Loucy (cell line): Measurements from ENCODE around the gene WDR33.
"Not testable (repeated sequence)": the region's sequence is repeated elsewhere in the genome, so short reads cannot be mapped to it uniquely, and the experiment has no call there.

Experiments
- H2AFZ ChIP-seq: fragments of 200-600 bp; sonication (generic); 2 replicates; pipeline ENCODE4 v1.6.0; 2016; ENCODE audit warnings: antibody characterized with exemption, mild to moderate bottlenecking, low read length, moderate library complexity
- H3F3A ChIP-seq: fragments of 200-600 bp; 2 replicates; pipeline ENCODE4 v1.6.0; 2016; ENCODE audit warnings: antibody characterized with exemption, low read depth, mild to moderate bottlenecking
- H3K27me3 ChIP-seq: fragments of 200-600 bp; sonication (generic); 2 replicates; pipeline ENCODE4 v1.6.1; 2014; ENCODE audit warnings: low read length, mild to moderate bottlenecking; ENCODE audit not compliant: insufficient read depth, poor library complexity, severe bottlenecking
- H3K36me3 ChIP-seq: fragments of 200-600 bp; sonication (generic); 2 replicates; pipeline ENCODE4 v1.6.1; 2016; ENCODE audit warnings: low read length; ENCODE audit not compliant: insufficient read depth
- H3K4me1 ChIP-seq: fragments of 200-600 bp; sonication (generic); 2 replicates; pipeline ENCODE4 v1.5.1; 2014; ENCODE audit warnings: low read length, mild to moderate bottlenecking; ENCODE audit not compliant: insufficient read depth, poor library complexity, severe bottlenecking
- H3K4me2 ChIP-seq: fragments of 200-600 bp; sonication (generic); 2 replicates; pipeline ENCODE4 v1.6.0; 2014; ENCODE audit warnings: antibody characterized with exemption, low read length, low read depth, mild to moderate bottlenecking; ENCODE audit not compliant: poor library complexity, severe bottlenecking
- H3K4me3 ChIP-seq: fragments of 200-600 bp; sonication (generic); 2 replicates; pipeline ENCODE4 v1.5.1; 2014; ENCODE audit warnings: low read length, mild to moderate bottlenecking, mixed read lengths; ENCODE audit not compliant: poor library complexity, severe bottlenecking
- H3K79me2 ChIP-seq: fragments of 200-600 bp; sonication (generic); 2 replicates; pipeline ENCODE4 v1.6.1; 2014; ENCODE audit warnings: low read length; ENCODE audit not compliant: insufficient read depth
- H3K9ac ChIP-seq: fragments of 200-600 bp; sonication (generic); 2 replicates; pipeline ENCODE4 v1.6.0; 2014; ENCODE audit warnings: mild to moderate bottlenecking, low read depth, low read length, moderate library complexity; ENCODE audit not compliant: poor library complexity, severe bottlenecking
- H3K9me2 ChIP-seq: fragments of 200-600 bp; sonication (generic); replicated peaks from 2 replicates; pipeline ENCODE4 v1.6.1; 2016; ENCODE audit warnings: low read depth, low read length, mixed read lengths
- H3K9me3 ChIP-seq: fragments of 200-600 bp; sonication (generic); 2 replicates; pipeline ENCODE4 v1.6.1; 2014; ENCODE audit warnings: mild to moderate bottlenecking, antibody characterized with exemption, low read length, low read depth; ENCODE audit not compliant: insufficient read depth
- H4K20me1 ChIP-seq: fragments of 200-600 bp; sonication (generic); 2 replicates; pipeline ENCODE4 v1.6.0; 2014; ENCODE audit warnings: antibody characterized with exemption, low read length, mild to moderate bottlenecking; ENCODE audit not compliant: insufficient read depth, poor library complexity, severe bottlenecking
- EZH2phosphoT487 ChIP-seq: fragments of 200-600 bp; IDR thresholded peaks from 2 replicates; pipeline ENCODE4 v1.6.1; 2018; ENCODE audit warnings: antibody characterized with exemption, mild to moderate bottlenecking, moderate library complexity, borderline replicate concordance
- TF ChIP-seq, protein P1 (sequence below): fragments of 200-600 bp; sonication (generic); conservative IDR thresholded peaks from 2 replicates; pipeline ENCODE4 v1.5.1; 2014; ENCODE audit warnings: mild to moderate bottlenecking, antibody characterized with exemption, low read length

The WDR33 gene

DNA sequence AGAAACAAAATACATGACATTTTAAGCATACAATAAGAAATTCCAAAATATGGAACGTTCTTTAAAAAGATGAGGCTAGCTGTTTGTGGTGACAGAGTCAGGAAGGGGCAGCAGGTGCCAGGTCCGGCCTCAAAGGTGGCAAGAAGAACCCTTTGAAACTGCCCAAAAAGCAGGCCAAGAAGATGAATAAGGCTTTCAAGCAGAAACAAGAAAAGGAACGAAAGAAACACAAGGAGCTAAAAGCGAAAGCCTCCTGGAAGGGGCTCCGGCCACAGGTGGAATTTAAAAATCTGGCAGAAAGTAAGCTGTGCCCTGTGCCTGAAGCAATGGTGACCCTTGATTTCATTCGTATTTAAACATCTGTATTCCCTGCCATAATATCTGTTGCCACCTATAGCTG is 5.5 kb downstream of the WDR33 start:
- no peaks in the 10 kb centered on the region for H3F3A ChIP-seq
- H3K4me1 ChIP-seq, result peaks cover 42% of the 10 kb centered on the region
- peaks cover 100% of the 10 kb centered on the region for H3K79me2 ChIP-seq
- H3K4me2 ChIP-seq, result peak overlapping the region; percentile 85
- TF ChIP-seq, protein P1, sequence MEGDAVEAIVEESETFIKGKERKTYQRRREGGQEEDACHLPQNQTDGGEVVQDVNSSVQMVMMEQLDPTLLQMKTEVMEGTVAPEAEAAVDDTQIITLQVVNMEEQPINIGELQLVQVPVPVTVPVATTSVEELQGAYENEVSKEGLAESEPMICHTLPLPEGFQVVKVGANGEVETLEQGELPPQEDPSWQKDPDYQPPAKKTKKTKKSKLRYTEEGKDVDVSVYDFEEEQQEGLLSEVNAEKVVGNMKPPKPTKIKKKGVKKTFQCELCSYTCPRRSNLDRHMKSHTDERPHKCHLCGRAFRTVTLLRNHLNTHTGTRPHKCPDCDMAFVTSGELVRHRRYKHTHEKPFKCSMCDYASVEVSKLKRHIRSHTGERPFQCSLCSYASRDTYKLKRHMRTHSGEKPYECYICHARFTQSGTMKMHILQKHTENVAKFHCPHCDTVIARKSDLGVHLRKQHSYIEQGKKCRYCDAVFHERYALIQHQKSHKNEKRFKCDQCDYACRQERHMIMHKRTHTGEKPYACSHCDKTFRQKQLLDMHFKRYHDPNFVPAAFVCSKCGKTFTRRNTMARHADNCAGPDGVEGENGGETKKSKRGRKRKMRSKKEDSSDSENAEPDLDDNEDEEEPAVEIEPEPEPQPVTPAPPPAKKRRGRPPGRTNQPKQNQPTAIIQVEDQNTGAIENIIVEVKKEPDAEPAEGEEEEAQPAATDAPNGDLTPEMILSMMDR, result no peak
- TF ChIP-seq EZH2phosphoT487, result no peak
- H3K9me3 ChIP-seq, result no peaks in the 10 kb centered on the region
- H4K20me1 ChIP-seq, result peaks cover 93% of the 10 kb centered on the region
- peak overlapping the region; percentile 54 for H3K4me3 ChIP-seq
- no peak overlapping the region for H3K9ac ChIP-seq
- peaks cover 3% of the 10 kb centered on the region for H3K27me3 ChIP-seq
- H3K9me2 ChIP-seq, result no peaks in the 10 kb centered on the region
- peaks cover 8% of the 10 kb centered on the region; the same call in 1 of the 2 replicates for H3K36me3 ChIP-seq
- H2AFZ ChIP-seq, result no peak overlapping the region

DNA sequence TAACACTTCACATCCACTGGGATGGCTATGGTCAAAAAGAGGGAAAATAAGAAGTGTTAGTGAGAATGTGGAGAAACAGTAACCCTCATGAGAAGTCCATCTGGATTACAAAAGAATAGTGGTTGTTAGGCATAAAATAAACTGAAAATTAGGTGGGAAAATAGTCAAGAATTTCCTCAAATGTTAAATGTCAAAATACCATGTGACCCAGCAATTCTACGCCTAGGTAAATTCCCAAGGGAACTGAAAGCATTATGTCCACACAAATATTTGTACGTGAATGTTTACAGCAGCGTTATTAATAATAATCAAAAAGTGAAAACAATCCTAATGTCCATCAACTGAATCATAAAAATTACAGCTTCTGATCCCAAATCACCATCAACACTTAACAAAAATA is 11.0 kb downstream of the WDR33 start:
- Histone ChIP-seq H3K4me1 (peaks cover 16% of the 10 kb centered on the region), H3F3A (no peaks in the 10 kb centered on the region), H3K4me2 (peak overlapping the region; percentile 13), H3K36me3 (peaks cover 8% of the 10 kb centered on the region; the same call in 1 of the 2 replicates), H3K9ac (no peak overlapping the region), H2AFZ (no peak overlapping the region), H3K9me2 (no peaks in the 10 kb centered on the region), H4K20me1 (peaks cover 95% of the 10 kb centered on the region), H3K9me3 (no peaks in the 10 kb centered on the region), H3K4me3 (no peak overlapping the region), H3K27me3 (no peaks in the 10 kb centered on the region), H3K79me2 (peaks cover 100% of the 10 kb centered on the region)
- TF ChIP-seq, protein P1, result no peak
- TF ChIP-seq EZH2phosphoT487, result no peak

DNA sequence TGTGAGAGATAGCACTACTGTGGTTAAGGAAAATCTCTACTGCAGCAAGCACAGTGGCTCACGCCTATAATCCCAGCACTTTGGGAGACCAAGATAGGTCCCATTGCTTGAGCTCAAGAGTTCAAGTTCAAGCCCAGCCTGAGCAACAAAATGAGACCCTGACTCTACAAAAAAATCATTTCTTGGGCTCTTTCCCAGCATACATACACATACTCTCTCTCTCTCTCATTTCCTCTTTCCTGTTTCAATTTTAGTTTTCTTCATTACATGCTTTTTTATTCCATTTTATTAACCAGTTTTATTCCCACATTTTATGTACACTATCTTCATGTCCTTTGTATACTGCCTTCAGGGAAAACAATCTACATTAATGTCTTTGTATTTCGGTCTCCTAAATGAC is 14.6 kb downstream of the WDR33 start:
- peak overlapping the region; percentile 21 for H3K4me2 ChIP-seq
- H3K9me3 ChIP-seq, result no peaks in the 10 kb centered on the region

DNA sequence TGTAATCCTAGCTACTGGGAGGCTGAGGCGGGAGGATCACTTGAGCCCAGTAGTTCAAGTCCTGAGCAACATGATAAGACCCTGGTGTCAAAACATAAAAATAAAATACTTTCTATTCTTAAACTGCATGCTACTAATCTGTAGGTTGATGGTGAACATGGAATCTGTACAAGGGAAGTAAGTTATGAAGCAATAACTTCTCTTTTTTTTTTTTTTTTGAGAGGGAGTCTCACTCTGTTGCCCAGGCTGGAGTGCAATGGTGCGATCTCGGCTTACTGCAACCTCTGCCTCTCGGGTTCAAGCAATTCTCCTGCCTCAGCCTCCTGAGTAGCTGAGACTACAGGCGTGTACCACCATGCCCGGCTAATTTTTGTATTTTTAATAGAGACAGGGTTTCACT is 16.1 kb downstream of the WDR33 start:
- H3K4me1 ChIP-seq, H2AFZ ChIP-seq, H3K9ac ChIP-seq, H3K4me3 ChIP-seq, H3K9me2 ChIP-seq, H3K36me3 ChIP-seq, H3K4me2 ChIP-seq, H3F3A ChIP-seq, H3K27me3 ChIP-seq, H3K9me3 ChIP-seq: not testable (repeated sequence)
- H4K20me1 ChIP-seq, result peaks cover 87% of the 10 kb centered on the region
- H3K79me2 ChIP-seq, result peaks cover 100% of the 10 kb centered on the region

More for the DNA sequence above, 14.6 kb downstream of the WDR33 start:
- H3K9me2 ChIP-seq, result no peaks in the 10 kb centered on the region
- H3K27me3 ChIP-seq, result no peaks in the 10 kb centered on the region
- H3K79me2 ChIP-seq, result peaks cover 100% of the 10 kb centered on the region
- H3K4me1 ChIP-seq, result peaks cover 9% of the 10 kb centered on the region
- H3K9ac ChIP-seq, result no peak overlapping the region
- TF ChIP-seq, protein P1, result no peak
- TF ChIP-seq EZH2phosphoT487, result no peak
- no peak overlapping the region for H2AFZ ChIP-seq
- H3K36me3 ChIP-seq, result peaks cover 8% of the 10 kb centered on the region; the same call in 1 of the 2 replicates
- H3F3A ChIP-seq, result no peaks in the 10 kb centered on the region
- H3K4me3 ChIP-seq, result no peak overlapping the region
- H4K20me1 ChIP-seq, result peaks cover 89% of the 10 kb centered on the region
